ENCODE data around the gene TNFAIP8.

Gene TNFAIP8

GRCh38 chr5:119353213-119353612 lies 2.6 kb upstream of the TNFAIP8 start:
- no peak for DNase-seq

GRCh38 chr5:119353686-119354366 lies 2.0 kb upstream of the TNFAIP8 start:
- DNase-seq: peak; percentile 56

GRCh38 chr5:119354537-119355243 lies 1.1 kb upstream of the TNFAIP8 start:
- DNase-seq: no peak

GRCh38 chr5:119355244-119355638 lies 578 bp upstream of the TNFAIP8 start:
- DNase-seq: peak; percentile 64

GRCh38 chr5:119356612-119357188 lies 881 bp downstream of the TNFAIP8 start:
- DNase-seq: no peak

- no peak for DNase-seq
These were observed 1.5 kb downstream of the TNFAIP8 start for GRCh38 chr5:119357270-119357669.

- no peak for DNase-seq
These were observed 2.1 kb downstream of the TNFAIP8 start for GRCh38 chr5:119357808-119358529.

- no peak for DNase-seq
These were observed 2.7 kb downstream of the TNFAIP8 start for GRCh38 chr5:119358530-119358900.

GRCh38 chr5:119358901-119359603 lies 3.2 kb downstream of the TNFAIP8 start:
- no peak for DNase-seq

GRCh38 chr5:119359737-119360413 lies 4.1 kb downstream of the TNFAIP8 start:
- no peak for DNase-seq

- no peak for DNase-seq
These were observed 5.2 kb downstream of the TNFAIP8 start for GRCh38 chr5:119360905-119361593.

GRCh38 chr5:119361594-119362125 lies 5.8 kb downstream of the TNFAIP8 start:
- DNase-seq: no peak

GRCh38 chr5:119362714-119363113 lies 6.9 kb downstream of the TNFAIP8 start:
- no peak for DNase-seq

- DNase-seq: no peak
These were observed 7.5 kb downstream of the TNFAIP8 start for GRCh38 chr5:119363271-119363670.

GRCh38 chr5:119363936-119364335 lies 8.1 kb downstream of the TNFAIP8 start:
- DNase-seq: no peak

- no peak for DNase-seq
These were observed 10.2 kb downstream of the TNFAIP8 start for GRCh38 chr5:119365847-119366539.

GRCh38 chr5:119366540-119366881 lies 10.7 kb downstream of the TNFAIP8 start:
- no peak for DNase-seq

GRCh38 chr5:119367502-119368237 lies 11.9 kb downstream of the TNFAIP8 start:
- DNase-seq: peak; percentile 47

- DNase-seq: peak; percentile 63
These were observed 12.4 kb downstream of the TNFAIP8 start for GRCh38 chr5:119368238-119368630.

GRCh38 chr5:119370486-119370885 lies 14.7 kb downstream of the TNFAIP8 start:
- no peak for DNase-seq
